Activated CD4-positive, alpha-beta T cell treated with anti-CD3 and anti-CD28 coated beads, Interleukin-2, amount 50 U/mL, for 1 hour (primary cell): ENCODE results near the gene HSPA12A.
A peak's percentile ranks its signal among the peaks of the same experiment; 100 is the strongest.

Experiments
- DNase-seq: peaks from one replicate; pipeline ENCODE4 v3.0.0-alpha.2; 2020

The HSPA12A gene

GRCh38 chr10:116741391-116742351 is 695 bp downstream of the HSPA12A start:
- DNase-seq = no peak

GRCh38 chr10:116740971-116741370 is 1.4 kb downstream of the HSPA12A start:
- no peak for DNase-seq

GRCh38 chr10:116738339-116738738 is 4.0 kb downstream of the HSPA12A start:
- DNase-seq = no peak

- no peak for DNase-seq
Measured at GRCh38 chr10:116737627-116738327, 4.6 kb downstream of the HSPA12A start.

GRCh38 chr10:116733566-116733965 is 8.8 kb downstream of the HSPA12A start:
- DNase-seq = no peak

GRCh38 chr10:116732573-116732972 is 9.8 kb downstream of the HSPA12A start:
- DNase-seq = no peak

GRCh38 chr10:116730464-116731260 is 11.7 kb downstream of the HSPA12A start:
- no peak for DNase-seq

- no peak for DNase-seq
Measured at GRCh38 chr10:116729243-116729642, 13.1 kb downstream of the HSPA12A start.

- DNase-seq = no peak
Measured at GRCh38 chr10:116728526-116729096, 13.8 kb downstream of the HSPA12A start.

GRCh38 chr10:116723428-116724281 is 18.7 kb downstream of the HSPA12A start:
- peak; percentile 45 for DNase-seq

GRCh38 chr10:116722736-116723427 is 19.5 kb downstream of the HSPA12A start:
- no peak for DNase-seq

GRCh38 chr10:116721547-116722392 is 20.6 kb downstream of the HSPA12A start:
- DNase-seq = no peak

GRCh38 chr10:116720668-116721546 is 21.5 kb downstream of the HSPA12A start:
- no peak for DNase-seq

- no peak for DNase-seq
Measured at GRCh38 chr10:116720241-116720643, 22.1 kb downstream of the HSPA12A start.

- DNase-seq = no peak
Measured at GRCh38 chr10:116719804-116720203, 22.6 kb downstream of the HSPA12A start.

- DNase-seq = no peak
Measured at GRCh38 chr10:116718058-116718457, 24.3 kb downstream of the HSPA12A start.

GRCh38 chr10:116716381-116716780 is 26.0 kb downstream of the HSPA12A start:
- DNase-seq = no peak

GRCh38 chr10:116715839-116716377 is 26.5 kb downstream of the HSPA12A start:
- no peak for DNase-seq

- no peak for DNase-seq
Measured at GRCh38 chr10:116715341-116715740, 27.0 kb downstream of the HSPA12A start.
